A673 (cell line): ENCODE results near the gene DPF3.

Source experiments
- EZH2 ChIP-seq: fragments of 200-600 bp; sonication (generic); IDR thresholded peaks from 2 replicates; pipeline ENCODE4 v1.6.1; 2017; ENCODE audit warnings: borderline replicate concordance, low read depth, mild to moderate bottlenecking, mixed read lengths, antibody characterized with exemption, low read length; ENCODE audit not compliant: poor library complexity, severe bottlenecking
- TF ChIP-seq, protein P1 (sequence below): fragments of 300-800, 200-600 bp; sonication (generic); conservative IDR thresholded peaks from 2 replicates; pipeline ENCODE4 v1.5.1; 2017; ENCODE audit warnings: low read depth, mild to moderate bottlenecking, antibody characterized with exemption, low read length, moderate library complexity, mixed read lengths

DNA sequence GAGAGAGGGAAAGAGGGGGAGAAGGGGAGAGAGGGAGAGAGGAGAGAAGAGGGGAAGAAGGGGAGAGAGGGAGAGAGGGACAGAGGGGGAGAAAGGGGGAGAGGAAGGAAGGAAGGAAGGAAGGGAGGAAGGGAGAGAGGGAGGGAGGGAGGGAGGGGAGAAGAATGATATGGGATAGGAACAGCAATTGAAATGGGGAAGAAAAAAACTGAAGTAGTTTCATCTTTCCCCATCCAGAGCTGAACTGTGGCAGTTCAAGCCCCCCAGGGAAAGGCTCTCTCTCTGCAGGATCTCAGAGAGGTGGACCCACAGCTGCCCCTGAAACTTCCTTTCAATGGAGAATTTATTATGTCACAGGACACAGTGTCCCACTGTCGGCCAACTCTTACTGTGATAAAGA, 136.9 kb downstream of the DPF3 start:
- TF ChIP-seq, protein P1, sequence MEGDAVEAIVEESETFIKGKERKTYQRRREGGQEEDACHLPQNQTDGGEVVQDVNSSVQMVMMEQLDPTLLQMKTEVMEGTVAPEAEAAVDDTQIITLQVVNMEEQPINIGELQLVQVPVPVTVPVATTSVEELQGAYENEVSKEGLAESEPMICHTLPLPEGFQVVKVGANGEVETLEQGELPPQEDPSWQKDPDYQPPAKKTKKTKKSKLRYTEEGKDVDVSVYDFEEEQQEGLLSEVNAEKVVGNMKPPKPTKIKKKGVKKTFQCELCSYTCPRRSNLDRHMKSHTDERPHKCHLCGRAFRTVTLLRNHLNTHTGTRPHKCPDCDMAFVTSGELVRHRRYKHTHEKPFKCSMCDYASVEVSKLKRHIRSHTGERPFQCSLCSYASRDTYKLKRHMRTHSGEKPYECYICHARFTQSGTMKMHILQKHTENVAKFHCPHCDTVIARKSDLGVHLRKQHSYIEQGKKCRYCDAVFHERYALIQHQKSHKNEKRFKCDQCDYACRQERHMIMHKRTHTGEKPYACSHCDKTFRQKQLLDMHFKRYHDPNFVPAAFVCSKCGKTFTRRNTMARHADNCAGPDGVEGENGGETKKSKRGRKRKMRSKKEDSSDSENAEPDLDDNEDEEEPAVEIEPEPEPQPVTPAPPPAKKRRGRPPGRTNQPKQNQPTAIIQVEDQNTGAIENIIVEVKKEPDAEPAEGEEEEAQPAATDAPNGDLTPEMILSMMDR = no peak
- no peak for TF ChIP-seq EZH2
